Tongue (tissue), 2 donors: ENCODE results near the gene NSUN2. TPM values are rescaled to one million over a fixed set of nuclear protein-coding genes. Genes with fewer than 3 reads are reported as not detected.
A peak's percentile ranks its signal among the peaks of the same experiment; 100 is the strongest.

Source experiments
- DNase-seq: peaks from one replicate; pipeline ENCODE4 v3.0.0-alpha.2; 2015
- total RNA-seq: library from RNA; depleted of rRNA; stranded (reverse); fragments of >200 nt; gene quantifications from one replicate; pipeline ENCODE4 v1.2.3, GENCODE V29; 2014

NSUN2 gene
- total RNA-seq, 1 donor from 2014 or later = 43.8 TPM

- no peak for DNase-seq
Observed at GRCh38 chr5:6603643-6604042, 29.2 kb downstream of the NSUN2 start.

DNA sequence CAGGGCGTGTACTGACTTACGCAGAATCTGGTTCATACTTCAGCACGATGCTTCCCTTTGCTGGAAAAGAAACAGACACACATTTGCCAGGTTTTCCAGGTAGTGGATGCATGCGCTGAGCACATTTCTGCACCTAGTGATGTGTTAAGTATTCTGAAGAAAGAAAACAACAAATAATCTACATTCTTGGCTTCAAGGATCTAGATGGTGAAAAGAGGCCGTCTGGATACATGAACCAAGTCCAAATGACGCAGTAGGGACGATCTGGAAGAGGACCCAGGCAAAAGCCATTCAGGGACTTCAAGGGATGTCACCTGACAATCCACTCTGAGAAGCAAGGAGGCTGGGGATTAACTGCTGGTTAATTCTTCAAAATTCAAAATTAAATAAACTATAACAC is 30.4 kb downstream of the NSUN2 start:
- no peak for DNase-seq

DNA sequence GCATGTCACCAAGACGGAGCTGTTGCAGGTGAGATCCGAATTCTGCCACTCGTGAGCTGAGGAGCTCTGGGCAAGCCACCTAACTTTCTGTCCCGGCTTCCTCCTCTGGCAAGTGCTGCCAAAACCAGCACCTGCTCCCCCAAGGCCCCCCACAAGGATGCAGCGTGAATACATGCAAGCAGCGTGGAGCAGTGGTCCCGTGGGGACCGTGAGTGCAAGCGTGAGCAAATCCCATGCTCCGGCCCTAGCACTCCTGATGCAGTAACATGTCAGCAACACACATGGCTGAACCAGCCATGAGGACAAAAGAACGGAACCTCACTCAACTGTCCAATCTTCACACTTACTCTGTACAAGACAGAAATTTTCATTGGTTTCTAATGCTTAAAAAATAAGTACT is 31.0 kb downstream of the NSUN2 start:
- no peak for DNase-seq

- DNase-seq = no peak
Observed at GRCh38 chr5:6601271-6601670, 31.6 kb downstream of the NSUN2 start.

DNA sequence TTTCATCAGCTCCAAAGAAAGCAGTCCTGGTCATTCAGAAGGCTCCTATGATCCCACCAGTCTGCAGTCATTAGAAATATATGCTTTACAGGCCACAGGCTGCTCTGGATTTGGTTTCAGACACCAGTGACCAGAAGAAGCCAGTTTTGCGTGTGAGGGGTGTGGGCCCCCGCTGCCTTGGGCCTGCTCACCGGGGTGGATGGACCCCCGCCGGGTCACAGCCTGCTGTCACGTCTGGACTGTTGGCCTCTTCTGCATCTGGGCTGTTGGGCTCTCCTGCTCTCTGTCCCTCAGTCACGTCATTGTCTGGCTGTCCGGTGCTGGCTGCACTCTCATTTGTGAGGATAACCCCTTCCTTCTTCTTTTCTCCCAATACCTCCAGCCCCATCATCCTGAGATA is 33.1 kb downstream of the NSUN2 start:
- DNase-seq = no peak

DNA sequence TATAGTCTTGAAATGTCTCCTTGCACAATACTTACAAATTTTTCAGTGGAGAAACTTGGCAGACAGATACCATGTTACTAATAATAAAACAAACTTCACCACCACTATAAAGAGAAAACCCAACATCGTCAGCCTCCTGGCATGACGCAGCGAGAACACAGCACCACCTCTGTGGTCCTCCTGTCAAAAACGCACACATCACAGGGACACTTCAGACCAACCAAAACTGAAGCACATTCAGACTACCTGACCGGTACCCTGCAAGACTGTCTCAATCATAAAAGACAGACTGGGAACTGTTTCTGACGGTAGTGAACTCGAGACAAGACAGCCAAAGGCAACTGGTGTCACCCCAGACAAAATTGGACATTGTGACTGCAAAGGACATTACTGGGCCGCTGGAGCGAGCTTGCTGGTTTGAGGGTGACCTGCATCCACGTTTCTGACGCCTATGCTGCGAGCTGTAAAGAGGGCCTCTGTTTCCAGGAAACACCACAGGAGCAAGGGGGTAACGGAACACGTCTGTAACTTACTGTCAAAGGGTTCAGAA is 34.4 kb downstream of the NSUN2 start:
- DNase-seq = no peak

DNA sequence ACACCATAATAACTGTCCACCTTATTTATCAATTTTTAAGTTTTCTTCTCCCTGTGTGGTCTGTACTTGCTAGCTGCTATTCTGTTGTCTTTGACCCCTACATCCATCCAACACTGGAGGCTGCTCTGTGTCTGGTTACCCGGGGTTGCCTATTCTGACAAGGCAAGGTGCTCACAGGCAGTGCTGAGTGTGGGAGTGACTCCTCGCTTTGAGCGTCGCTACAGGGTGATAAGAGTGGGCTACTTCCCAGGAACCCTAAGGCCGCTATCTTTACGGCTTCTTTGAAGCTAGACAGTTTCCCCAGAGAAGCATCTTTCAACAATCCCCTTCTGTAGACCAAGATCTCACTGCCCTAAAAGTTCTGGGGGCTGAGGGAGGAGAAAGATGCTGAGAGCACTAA is 35.3 kb downstream of the NSUN2 start:
- DNase-seq = no peak

DNA sequence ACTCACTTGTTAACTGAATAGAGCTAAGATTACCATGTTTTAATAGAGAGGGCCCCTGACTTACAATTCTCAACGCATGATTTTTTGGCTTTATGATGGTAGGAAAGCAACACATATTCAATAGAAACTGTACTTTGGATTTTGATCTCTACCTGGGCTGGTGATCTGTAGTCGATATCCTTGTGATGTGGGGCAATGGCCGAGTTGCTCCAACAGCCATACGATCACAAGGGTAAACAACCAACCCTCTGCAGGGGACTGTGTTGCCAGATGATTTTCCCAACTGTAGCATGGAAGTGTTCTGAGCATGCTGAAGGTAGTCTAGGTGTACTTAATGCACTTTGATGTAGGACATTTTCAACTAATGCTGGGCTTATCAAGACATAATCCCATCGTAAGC is 36.5 kb downstream of the NSUN2 start:
- no peak for DNase-seq

GRCh38 chr5:6595405-6595804 is 37.4 kb downstream of the NSUN2 start:
- DNase-seq = no peak

GRCh38 chr5:6594066-6594465 is 38.8 kb downstream of the NSUN2 start:
- DNase-seq = no peak

- DNase-seq = no peak
Observed at GRCh38 chr5:6593148-6594016, 39.5 kb downstream of the NSUN2 start.

- no peak for DNase-seq
Observed at GRCh38 chr5:6592601-6593000, 40.2 kb downstream of the NSUN2 start.

DNA sequence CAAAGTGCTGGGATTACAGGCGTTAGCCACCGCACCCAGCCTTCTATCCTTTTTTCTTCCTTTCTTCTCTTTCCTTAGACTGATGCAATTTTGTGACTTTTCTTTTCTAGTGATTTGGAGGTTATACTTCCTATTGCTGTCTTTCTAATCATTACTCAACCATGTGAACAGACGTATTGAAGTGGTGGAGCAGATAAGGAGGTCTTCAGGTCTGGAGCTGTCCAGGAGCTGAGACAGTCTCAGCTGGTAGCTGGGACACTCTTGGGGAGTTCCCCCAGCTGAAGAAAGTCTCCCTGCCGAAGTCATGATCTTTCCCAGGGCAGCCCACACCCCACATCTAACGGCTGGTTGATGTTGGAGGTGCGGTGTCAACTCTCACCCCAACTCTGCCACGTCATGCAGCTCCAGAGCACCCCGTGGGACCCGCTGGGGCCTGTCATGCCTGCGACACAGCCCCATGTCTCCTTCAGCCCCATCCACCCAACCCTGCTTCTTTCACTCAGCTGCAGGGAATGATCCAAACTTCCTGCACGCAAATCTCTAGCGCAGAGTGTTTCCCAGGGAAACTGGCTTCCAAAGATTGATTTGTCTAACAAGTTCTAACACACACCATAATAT is 41.1 kb downstream of the NSUN2 start:
- DNase-seq = no peak

GRCh38 chr5:6590581-6590980 is 42.3 kb downstream of the NSUN2 start:
- no peak for DNase-seq

GRCh38 chr5:6587171-6587570 is 45.7 kb downstream of the NSUN2 start:
- DNase-seq = no peak

DNA sequence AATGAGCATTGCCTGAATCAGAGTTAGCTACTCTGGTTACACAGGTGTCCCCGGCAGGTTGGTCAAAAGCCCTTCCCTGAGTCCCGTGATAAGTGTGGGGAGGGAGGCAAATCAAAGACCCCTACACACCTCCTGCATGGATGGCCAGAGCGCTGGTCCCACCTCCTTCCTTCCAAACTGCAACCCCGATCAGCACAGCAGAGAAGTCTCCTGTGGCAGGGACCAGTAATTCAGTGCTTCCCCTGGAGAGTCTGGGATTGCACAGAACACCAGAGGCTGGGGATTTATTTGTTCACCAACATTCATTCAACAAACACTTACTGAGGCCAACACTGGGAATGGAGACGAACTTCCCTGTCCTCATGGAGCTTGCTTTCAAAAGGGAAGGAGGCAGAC is 46.2 kb downstream of the NSUN2 start:
- DNase-seq = no peak

DNA sequence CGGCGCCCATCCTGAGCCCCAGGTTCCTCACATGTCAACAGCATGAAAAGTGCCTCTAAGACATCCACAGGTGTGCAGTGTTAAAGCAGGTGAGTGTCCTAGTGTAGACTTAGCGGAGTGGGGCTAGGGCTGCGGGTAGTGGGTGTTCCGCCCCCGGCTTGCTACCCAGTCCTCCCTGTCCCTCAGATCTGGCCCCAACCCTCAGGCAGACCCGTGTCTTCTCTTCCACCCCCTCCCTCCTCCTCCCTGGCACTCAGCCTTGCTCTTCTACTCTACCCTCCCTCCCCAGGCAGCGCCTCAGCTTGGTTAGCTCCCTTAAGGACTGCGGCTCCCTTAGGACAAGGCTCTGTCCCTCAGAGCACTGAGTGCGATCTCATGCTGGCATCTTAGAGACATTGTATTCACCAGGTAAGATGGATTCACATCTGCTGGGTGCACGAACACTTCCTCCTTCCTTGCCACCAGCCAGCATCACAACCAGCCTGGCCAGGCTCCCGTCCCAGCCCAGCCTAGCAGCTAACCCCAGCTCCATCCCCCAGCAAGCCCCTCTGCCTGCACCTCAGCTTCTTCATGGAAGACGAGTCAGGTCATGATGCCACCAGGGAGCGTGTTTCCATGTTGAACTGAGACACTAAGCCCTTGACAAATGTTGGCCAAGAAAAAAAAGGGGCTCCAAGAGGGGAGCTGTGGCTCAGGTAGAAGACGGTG is 46.8 kb downstream of the NSUN2 start:
- DNase-seq = no peak

DNA sequence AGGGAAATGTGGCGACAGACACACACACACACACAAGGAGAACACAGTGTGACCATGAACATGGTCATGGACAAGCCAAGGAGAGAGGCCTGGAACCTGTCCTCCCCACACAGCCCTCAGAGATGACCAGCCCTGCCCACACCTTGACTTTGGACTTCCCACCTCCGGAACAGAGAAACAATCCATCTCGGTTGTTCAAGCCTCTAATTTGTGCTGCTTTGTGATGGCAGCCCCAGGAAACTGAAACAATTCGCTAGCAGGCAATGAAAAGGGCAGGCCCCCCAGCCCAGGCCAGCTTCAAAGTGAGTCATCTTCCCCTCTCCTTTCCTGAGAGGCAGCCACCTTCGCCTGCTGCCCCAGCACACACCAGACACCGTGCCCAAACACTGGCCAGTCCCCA is 47.7 kb downstream of the NSUN2 start:
- DNase-seq = no peak

DNA sequence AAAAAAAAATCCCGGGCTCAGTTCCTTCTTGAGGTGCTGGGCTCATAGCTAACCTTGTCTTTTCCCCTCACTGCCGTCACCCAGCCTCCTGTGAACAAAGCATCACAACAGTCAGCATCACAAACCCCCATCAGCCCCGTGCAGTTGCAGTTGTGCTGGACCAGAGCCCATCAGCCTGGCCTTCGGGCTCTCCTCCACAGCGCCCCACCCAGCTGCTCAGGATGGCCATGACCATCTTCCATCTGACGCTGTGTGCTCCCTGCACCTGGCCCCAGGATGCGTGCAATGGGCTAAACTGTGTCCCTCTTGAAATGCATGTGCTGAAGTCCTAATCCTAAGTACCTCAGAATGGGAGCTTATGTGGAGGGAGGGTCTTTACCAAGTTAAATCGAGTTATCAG is 48.1 kb downstream of the NSUN2 start:
- no peak for DNase-seq

DNA sequence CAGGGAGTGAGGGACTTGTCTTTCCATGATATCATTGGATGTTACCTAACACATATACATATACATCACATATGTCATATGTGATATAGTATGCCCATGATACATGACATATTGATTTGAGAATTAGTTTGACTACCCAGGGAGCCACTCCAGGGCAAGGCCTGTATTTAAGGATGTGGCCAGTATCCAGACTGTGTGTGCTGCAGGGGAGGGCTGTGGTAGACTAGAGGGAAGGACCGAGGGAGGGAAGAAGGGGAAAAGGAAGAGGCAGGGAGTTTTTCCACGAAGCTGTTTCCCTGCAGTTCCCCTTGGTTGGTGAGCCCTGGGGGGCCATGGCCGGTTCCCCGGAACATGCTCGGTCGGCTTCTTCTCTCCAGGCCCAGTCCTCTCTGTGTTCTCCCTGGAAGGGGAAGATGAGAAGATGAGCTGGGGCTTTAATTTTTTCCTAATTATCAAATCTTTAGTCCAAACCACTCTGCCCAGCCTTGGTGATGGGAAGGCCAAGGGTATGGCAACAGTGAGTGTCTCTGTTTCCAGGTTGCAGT is 48.7 kb downstream of the NSUN2 start:
- DNase-seq = no peak

- DNase-seq = peak; percentile 61
Observed at GRCh38 chr5:6583049-6583880, 49.6 kb downstream of the NSUN2 start.

DNA sequence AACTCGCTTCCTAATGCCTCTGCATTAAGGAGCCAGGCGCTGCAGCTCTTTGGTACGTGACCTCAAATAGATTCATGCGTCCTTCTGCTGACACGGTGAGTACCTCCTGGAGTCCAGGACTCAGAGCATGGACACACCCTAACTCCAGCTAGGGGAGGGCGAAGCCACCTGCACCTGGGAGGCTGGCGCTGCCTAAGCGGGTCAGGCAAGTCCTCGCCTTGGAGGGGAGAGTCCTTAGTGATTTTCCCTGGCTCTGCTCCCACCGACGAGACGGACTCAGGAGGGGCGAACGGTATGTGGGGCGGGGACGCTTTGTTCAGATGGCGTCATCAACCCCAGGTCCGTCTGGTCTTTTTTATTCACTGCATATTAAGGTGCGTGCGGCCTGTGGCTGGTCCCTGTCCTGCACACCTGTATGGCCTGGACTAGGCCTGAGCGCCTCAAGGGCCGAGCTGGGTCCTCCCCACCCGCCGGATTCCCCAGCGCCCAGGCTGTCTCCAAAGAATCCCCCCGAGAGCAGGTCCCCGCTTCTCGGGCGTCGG is 50.3 kb downstream of the NSUN2 start:
- DNase-seq = no peak
